ENCODE results near the gene DEFB116. TPM values are rescaled to one million over a fixed set of nuclear protein-coding genes. Genes with fewer than 3 reads are reported as not detected.

The DEFB116 gene
- total and polyA plus RNA-seq, 4 donors, result not detected

GRCh38 chr20:31278178-31278577, 30.2 kb downstream of the DEFB116 start:
- 81% methylated on average over 1 of the region's 1 CpG for WGBS

GRCh38 chr20:31274441-31274840, 33.9 kb downstream of the DEFB116 start:
- H3K27ac ChIP-seq (ENCODE audit: low read depth in 1 of 2, low read length in 2 of 2), result no peak overlapping the region
- no peaks in the 10 kb centered on the region for H3K36me3 ChIP-seq (ENCODE audit: control insufficient read depth in 4 of 4, insufficient read depth in 3 of 4, low read depth in 1 of 4, low read length in 3 of 4)
- WGBS, result 78% methylated on average over 20 of the region's 20 CpGs
- no peaks in the 10 kb centered on the region for H3K4me1 ChIP-seq (ENCODE audit: control insufficient read depth in 4 of 4, insufficient read depth in 4 of 4, low read length in 3 of 4)
- TF ChIP-seq RXRA (IDR thresholded peaks at IDR 0.05) (no peak), HNF4A (conservative IDR thresholded peaks at IDR 0.05) (no peak), CTCF (IDR thresholded peaks at IDR 0.05; ENCODE audit: low read depth, low read length, missing input control) (no peak), NR2F2 (IDR thresholded peaks at IDR 0.05) (no peak), JUND (IDR thresholded peaks at IDR 0.05) (no peak), TAF1 (conservative IDR thresholded peaks at IDR 0.05) (no peak), ATF3 (IDR thresholded peaks at IDR 0.05) (no peak)
- peaks cover 6 to 16% (median 11%) of the 10 kb centered on the region in 4 donors for H3K9me3 ChIP-seq (ENCODE audit: control insufficient read depth in 4 of 4, low read length in 3 of 4)
- H3K4me3 ChIP-seq (ENCODE audit: low read depth in 1 of 3, low read length in 3 of 3), result no peak overlapping the region
- no peak for DNase-seq (ENCODE audit: low spot score)
- no peak overlapping the region for H3K9ac ChIP-seq (ENCODE audit: low read depth in 1 of 2, low read length in 2 of 2)
- H3K27me3 ChIP-seq (ENCODE audit: control insufficient read depth in 4 of 4, insufficient read depth in 4 of 4, low read length in 3 of 4), result no peaks in the 10 kb centered on the region

More at GRCh38 chr20:31278178-31278577, 30.2 kb downstream of the DEFB116 start:
- H3K9me3 ChIP-seq (ENCODE audit: control insufficient read depth in 4 of 4, low read length in 3 of 4), result peaks cover 0 to 3% (median under 1%) of the 10 kb centered on the region in 4 donors
- DNase-seq (ENCODE audit: low spot score), result no peak
- H3K36me3 ChIP-seq (ENCODE audit: control insufficient read depth in 4 of 4, insufficient read depth in 3 of 4, low read depth in 1 of 4, low read length in 3 of 4), result no peaks in the 10 kb centered on the region
- H3K27ac ChIP-seq (ENCODE audit: low read depth in 1 of 2, low read length in 2 of 2), result no peak overlapping the region
- H3K9ac ChIP-seq (ENCODE audit: low read depth in 1 of 2, low read length in 2 of 2), result no peak overlapping the region
- no peak for TF ChIP-seq SP1 (IDR thresholded peaks at IDR 0.05)
- TF ChIP-seq YY1 (IDR thresholded peaks at IDR 0.05), result no peak
- no peak for TF ChIP-seq TAF1 (conservative IDR thresholded peaks at IDR 0.05)
- TF ChIP-seq FOXA2 (IDR thresholded peaks at IDR 0.05), result no peak
- TF ChIP-seq ATF3 (IDR thresholded peaks at IDR 0.05), result no peak
- no peak for TF ChIP-seq ZBTB33 (IDR thresholded peaks at IDR 0.05)
- TF ChIP-seq MAX (IDR thresholded peaks at IDR 0.05), result no peak
- TF ChIP-seq CTCF (IDR thresholded peaks at IDR 0.05; ENCODE audit: low read depth, low read length, missing input control), result no peak
- H3K27me3 ChIP-seq (ENCODE audit: control insufficient read depth in 4 of 4, insufficient read depth in 4 of 4, low read length in 3 of 4), result no peaks in the 10 kb centered on the region
- H3K4me1 ChIP-seq (ENCODE audit: control insufficient read depth in 4 of 4, insufficient read depth in 4 of 4, low read length in 3 of 4), result no peaks in the 10 kb centered on the region
- no peak overlapping the region for H3K4me3 ChIP-seq (ENCODE audit: low read depth in 1 of 3, low read length in 3 of 3)

Measured in liver (tissue), 9 donors.